ENCODE results near the gene PFKFB1. TPM values are rescaled to one million over a fixed set of nuclear protein-coding genes. Genes with fewer than 3 reads are reported as not detected.
"Not testable (repeated sequence)": the region's sequence is repeated elsewhere in the genome, so short reads cannot be mapped to it uniquely, and the experiment has no call there.

Gene PFKFB1
- total RNA-seq, 4 donors from 2014 or later, result 0.49 to 1.9 (median 0.64) TPM; not detected in 1

- Histone ChIP-seq H3K4me1 (no peaks in the 10 kb centered on the region), H3K4me3 (no peak overlapping the region), H3K9me3 (no peaks in the 10 kb centered on the region), H3K27me3 (no peaks in the 10 kb centered on the region), H3K27ac (no peak overlapping the region), H3K36me3 (no peaks in the 10 kb centered on the region)
- no peak for DNase-seq (ENCODE audit: low spot score in 2 of 2)
- WGBS, result 80% methylated on average over 1 of the region's 1 CpG
- TF ChIP-seq CTCF (IDR thresholded peaks at IDR 0.05) (no peak), POLR2AphosphoS5 (IDR thresholded peaks at IDR 0.05) (no peak), EP300 (IDR thresholded peaks at IDR 0.05) (no peak), POLR2A (IDR thresholded peaks at IDR 0.05) (no peak)
Measured at GRCh38 chrX:54992911-54993622, 921 bp downstream of the PFKFB1 start.

GRCh38 chrX:54991706-54992105, 2.3 kb downstream of the PFKFB1 start:
- Histone ChIP-seq H3K4me1 (no peaks in the 10 kb centered on the region), H3K4me3 (no peak overlapping the region), H3K36me3 (no peaks in the 10 kb centered on the region), H3K27me3 (no peaks in the 10 kb centered on the region), H3K27ac (no peak overlapping the region), H3K9me3 (no peaks in the 10 kb centered on the region)
- no peak for DNase-seq (ENCODE audit: low spot score in 2 of 2)
- 90% methylated on average over 2 of the region's 2 CpGs for WGBS
- TF ChIP-seq EP300 (IDR thresholded peaks at IDR 0.05) (no peak), CTCF (IDR thresholded peaks at IDR 0.05) (no peak), POLR2A (IDR thresholded peaks at IDR 0.05) (no peak), POLR2AphosphoS5 (IDR thresholded peaks at IDR 0.05) (no peak)

GRCh38 chrX:54983306-54983705, 10.7 kb downstream of the PFKFB1 start:
- not testable (repeated sequence) for H3K27me3 ChIP-seq; H3K27ac ChIP-seq; H3K4me1 ChIP-seq; DNase-seq (ENCODE audit: low spot score in 2 of 2); H3K36me3 ChIP-seq; H3K9me3 ChIP-seq; H3K4me3 ChIP-seq
- 95% methylated on average over 2 of the region's 2 CpGs for WGBS

GRCh38 chrX:54980334-54980733, 13.7 kb downstream of the PFKFB1 start:
- H3K27ac ChIP-seq, result no peak overlapping the region
- no peaks in the 10 kb centered on the region for H3K36me3 ChIP-seq
- WGBS, result 66% methylated on average over 6 of the region's 6 CpGs
- H3K4me3 ChIP-seq, result no peak overlapping the region
- TF ChIP-seq EP300 (IDR thresholded peaks at IDR 0.05) (no peak), CTCF (IDR thresholded peaks at IDR 0.05) (no peak), POLR2A (IDR thresholded peaks at IDR 0.05) (no peak), POLR2AphosphoS5 (IDR thresholded peaks at IDR 0.05) (no peak)
- no peaks in the 10 kb centered on the region for H3K9me3 ChIP-seq
- DNase-seq (ENCODE audit: low spot score in 2 of 2), result no peak
- H3K27me3 ChIP-seq, result no peaks in the 10 kb centered on the region
- no peaks in the 10 kb centered on the region for H3K4me1 ChIP-seq

GRCh38 chrX:54979432-54979831, 14.6 kb downstream of the PFKFB1 start:
- Histone ChIP-seq H3K36me3 (no peaks in the 10 kb centered on the region), H3K4me1 (no peaks in the 10 kb centered on the region), H3K9me3 (no peaks in the 10 kb centered on the region), H3K4me3 (no peak overlapping the region), H3K27ac (no peak overlapping the region), H3K27me3 (no peaks in the 10 kb centered on the region)
- DNase-seq (ENCODE audit: low spot score in 2 of 2), result no peak
- no peak for TF ChIP-seq EP300 (IDR thresholded peaks at IDR 0.05)
- TF ChIP-seq POLR2A (IDR thresholded peaks at IDR 0.05), result no peak
- no peak for TF ChIP-seq CTCF (IDR thresholded peaks at IDR 0.05)
- TF ChIP-seq POLR2AphosphoS5 (IDR thresholded peaks at IDR 0.05), result no peak

GRCh38 chrX:54978448-54978847, 15.5 kb downstream of the PFKFB1 start:
- Histone ChIP-seq H3K4me1 (no peaks in the 10 kb centered on the region), H3K36me3 (no peaks in the 10 kb centered on the region), H3K4me3 (no peak overlapping the region), H3K27ac (no peak overlapping the region), H3K27me3 (no peaks in the 10 kb centered on the region), H3K9me3 (no peaks in the 10 kb centered on the region)
- TF ChIP-seq CTCF (IDR thresholded peaks at IDR 0.05) (no peak), EP300 (IDR thresholded peaks at IDR 0.05) (no peak), POLR2AphosphoS5 (IDR thresholded peaks at IDR 0.05) (no peak), POLR2A (IDR thresholded peaks at IDR 0.05) (no peak)
- no peak for DNase-seq (ENCODE audit: low spot score in 2 of 2)
